Body of pancreas (tissue), 4 donors: Measurements from ENCODE around the gene KBTBD6.

Source experiments
- CTCF ChIP-seq, 7 experiments: fragments of 450-650 bp in 4 of 7; fragments of 200-600 bp in 3 of 7; sonication (generic) in 3 of 7; IDR thresholded peaks; one replicate each; pipeline ENCODE4 v1.5.1; 2016 to 2019; ENCODE audit warnings: antibody characterized with exemption in 7 of 7
- POLR2A ChIP-seq, 3 donors: fragments of 450-650 bp; IDR thresholded peaks; one replicate each; pipeline ENCODE4 v1.6.1; 2016; ENCODE audit warnings: antibody characterized with exemption in 3 of 3, mild to moderate bottlenecking in 2 of 3

- TF ChIP-seq CTCF (IDR thresholded peaks at IDR 0.05), result no peak
- no peak for TF ChIP-seq POLR2A (IDR thresholded peaks at IDR 0.05)
Observed at GRCh38 chr13:41107584-41108014, 25.0 kb downstream of the KBTBD6 start.
